Activated naive CD8-positive, alpha-beta T cell treated with anti-CD3 and anti-CD28 coated beads for 36 hours (primary cell): ENCODE data around the gene MOB2. TPM values are rescaled to one million over a fixed set of nuclear protein-coding genes. Genes with fewer than 3 reads are reported as not detected.
"Not testable (repeated sequence)": the region's sequence is repeated elsewhere in the genome, so short reads cannot be mapped to it uniquely, and the experiment has no call there.

Experiments used
- DNase-seq: peaks from one replicate; pipeline ENCODE4 v3.0.0; 2021
- H3K27ac Mint-ChIP-seq: one replicate; pipeline ENCODE4 v1.8.0; 2022; ENCODE audit warnings: mild to moderate bottlenecking, moderate library complexity, mixed read lengths
- H3K27me3 Mint-ChIP-seq: one replicate; pipeline ENCODE4 v1.8.0; 2022; ENCODE audit warnings: mild to moderate bottlenecking, mixed read lengths
- H3K36me3 Mint-ChIP-seq: one replicate; pipeline ENCODE4 v1.8.0; 2021; ENCODE audit warnings: mild to moderate bottlenecking, mixed read lengths
- H3K4me1 Mint-ChIP-seq: one replicate; pipeline ENCODE4 v1.8.0; 2021; ENCODE audit warnings: mixed read lengths
- H3K4me3 Mint-ChIP-seq: one replicate; pipeline ENCODE4 v1.8.0; 2022; ENCODE audit warnings: mild to moderate bottlenecking, moderate library complexity, mixed read lengths
- H3K9me3 Mint-ChIP-seq: one replicate; pipeline ENCODE4 v1.8.0; 2022; ENCODE audit warnings: mixed read lengths
- total RNA-seq, 2 experiments: library from RNA; stranded (reverse); gene quantifications; one replicate each; pipeline ENCODE4 v1.2.3, GENCODE V29; 2021

The MOB2 gene
- total RNA-seq, 2 experiments from 2014 or later, result 15.2 to 16.3 TPM

- H3K27ac Mint-ChIP-seq, result no peak overlapping the region
- no peaks in the 10 kb centered on the region for H3K27me3 Mint-ChIP-seq
- no peak for DNase-seq
- no peak overlapping the region for H3K4me3 Mint-ChIP-seq
- no peaks in the 10 kb centered on the region for H3K4me1 Mint-ChIP-seq
- no peaks in the 10 kb centered on the region for H3K9me3 Mint-ChIP-seq
- no peaks in the 10 kb centered on the region for H3K36me3 Mint-ChIP-seq
These were observed 42.3 kb downstream of the MOB2 start for GRCh38 chr11:1444321-1444720.

GRCh38 chr11:1443737-1444136 is 42.8 kb downstream of the MOB2 start:
- Mint-ChIP-seq H3K27ac (no peak overlapping the region), H3K36me3 (no peaks in the 10 kb centered on the region), H3K4me1 (no peaks in the 10 kb centered on the region), H3K27me3 (no peaks in the 10 kb centered on the region), H3K4me3 (no peak overlapping the region), H3K9me3 (no peaks in the 10 kb centered on the region)
- DNase-seq, result no peak

- no peaks in the 10 kb centered on the region for H3K9me3 Mint-ChIP-seq
- no peaks in the 10 kb centered on the region for H3K36me3 Mint-ChIP-seq
- no peaks in the 10 kb centered on the region for H3K4me1 Mint-ChIP-seq
- DNase-seq, result no peak
- H3K4me3 Mint-ChIP-seq, result no peak overlapping the region
- H3K27ac Mint-ChIP-seq, result no peak overlapping the region
- no peaks in the 10 kb centered on the region for H3K27me3 Mint-ChIP-seq
These were observed 43.7 kb downstream of the MOB2 start for GRCh38 chr11:1442807-1443366.

GRCh38 chr11:1442163-1442562 is 44.4 kb downstream of the MOB2 start:
- Mint-ChIP-seq H3K4me3 (no peak overlapping the region), H3K9me3 (no peaks in the 10 kb centered on the region), H3K4me1 (no peaks in the 10 kb centered on the region), H3K27ac (no peak overlapping the region), H3K27me3 (no peaks in the 10 kb centered on the region), H3K36me3 (no peaks in the 10 kb centered on the region)
- DNase-seq, result no peak

- Mint-ChIP-seq H3K9me3 (no peaks in the 10 kb centered on the region), H3K36me3 (no peaks in the 10 kb centered on the region), H3K4me3 (no peak overlapping the region), H3K27ac (no peak overlapping the region), H3K27me3 (no peaks in the 10 kb centered on the region), H3K4me1 (no peaks in the 10 kb centered on the region)
- no peak for DNase-seq
These were observed 46.1 kb downstream of the MOB2 start for GRCh38 chr11:1440496-1440895.

- no peak overlapping the region for H3K4me3 Mint-ChIP-seq
- no peaks in the 10 kb centered on the region for H3K36me3 Mint-ChIP-seq
- DNase-seq, result no peak
- H3K27me3 Mint-ChIP-seq, result no peaks in the 10 kb centered on the region
- no peaks in the 10 kb centered on the region for H3K9me3 Mint-ChIP-seq
- no peak overlapping the region for H3K27ac Mint-ChIP-seq
- no peaks in the 10 kb centered on the region for H3K4me1 Mint-ChIP-seq
These were observed 46.5 kb downstream of the MOB2 start for GRCh38 chr11:1440066-1440465.

GRCh38 chr11:1439341-1439740 is 47.2 kb downstream of the MOB2 start:
- peaks cover 4% of the 10 kb centered on the region for H3K27me3 Mint-ChIP-seq
- no peak for DNase-seq
- H3K36me3 Mint-ChIP-seq, result no peaks in the 10 kb centered on the region
- no peak overlapping the region for H3K4me3 Mint-ChIP-seq
- H3K27ac Mint-ChIP-seq, result no peak overlapping the region
- no peaks in the 10 kb centered on the region for H3K4me1 Mint-ChIP-seq
- no peaks in the 10 kb centered on the region for H3K9me3 Mint-ChIP-seq

- H3K4me1 Mint-ChIP-seq, result no peaks in the 10 kb centered on the region
- DNase-seq, result no peak
- H3K9me3 Mint-ChIP-seq, result no peaks in the 10 kb centered on the region
- H3K27me3 Mint-ChIP-seq, result peaks cover 4% of the 10 kb centered on the region
- no peaks in the 10 kb centered on the region for H3K36me3 Mint-ChIP-seq
- H3K4me3 Mint-ChIP-seq, result no peak overlapping the region
- no peak overlapping the region for H3K27ac Mint-ChIP-seq
These were observed 47.6 kb downstream of the MOB2 start for GRCh38 chr11:1438967-1439330.

- DNase-seq, result no peak
- Mint-ChIP-seq H3K36me3 (no peaks in the 10 kb centered on the region), H3K27me3 (peaks cover 4% of the 10 kb centered on the region), H3K4me1 (no peaks in the 10 kb centered on the region), H3K27ac (no peak overlapping the region), H3K9me3 (no peaks in the 10 kb centered on the region), H3K4me3 (no peak overlapping the region)
These were observed 48.2 kb downstream of the MOB2 start for GRCh38 chr11:1438261-1438966.

- no peaks in the 10 kb centered on the region for H3K9me3 Mint-ChIP-seq
- H3K27me3 Mint-ChIP-seq, result peaks cover 4% of the 10 kb centered on the region
- no peaks in the 10 kb centered on the region for H3K36me3 Mint-ChIP-seq
- no peaks in the 10 kb centered on the region for H3K4me1 Mint-ChIP-seq
- DNase-seq, result no peak
- H3K27ac Mint-ChIP-seq, result no peak overlapping the region
- no peak overlapping the region for H3K4me3 Mint-ChIP-seq
These were observed 49.1 kb downstream of the MOB2 start for GRCh38 chr11:1437500-1437899.

- no peaks in the 10 kb centered on the region for H3K9me3 Mint-ChIP-seq
- DNase-seq, result no peak
- H3K27me3 Mint-ChIP-seq, result peaks cover 4% of the 10 kb centered on the region
- no peak overlapping the region for H3K27ac Mint-ChIP-seq
- H3K4me3 Mint-ChIP-seq, result no peak overlapping the region
- no peaks in the 10 kb centered on the region for H3K36me3 Mint-ChIP-seq
- H3K4me1 Mint-ChIP-seq, result no peaks in the 10 kb centered on the region
These were observed 50.0 kb downstream of the MOB2 start for GRCh38 chr11:1436468-1437039.

GRCh38 chr11:1435820-1436467 is 50.6 kb downstream of the MOB2 start:
- Mint-ChIP-seq H3K4me1 (no peaks in the 10 kb centered on the region), H3K4me3 (no peak overlapping the region), H3K27me3 (peaks cover 4% of the 10 kb centered on the region), H3K27ac (no peak overlapping the region), H3K36me3 (no peaks in the 10 kb centered on the region), H3K9me3 (no peaks in the 10 kb centered on the region)
- DNase-seq, result no peak

- DNase-seq, H3K27me3 Mint-ChIP-seq, H3K36me3 Mint-ChIP-seq, H3K4me3 Mint-ChIP-seq, H3K27ac Mint-ChIP-seq, H3K9me3 Mint-ChIP-seq, H3K4me1 Mint-ChIP-seq: not testable (repeated sequence)
These were observed 51.1 kb downstream of the MOB2 start for GRCh38 chr11:1435479-1435819.

GRCh38 chr11:1433977-1434640 is 52.5 kb downstream of the MOB2 start:
- H3K27me3 Mint-ChIP-seq, result peaks cover 4% of the 10 kb centered on the region
- peaks cover under 1% of the 10 kb centered on the region for H3K9me3 Mint-ChIP-seq
- H3K36me3 Mint-ChIP-seq, result no peaks in the 10 kb centered on the region
- H3K4me3 Mint-ChIP-seq, result no peak overlapping the region
- no peak for DNase-seq
- no peak overlapping the region for H3K27ac Mint-ChIP-seq
- H3K4me1 Mint-ChIP-seq, result no peaks in the 10 kb centered on the region

GRCh38 chr11:1433568-1433967 is 53.0 kb downstream of the MOB2 start:
- Mint-ChIP-seq H3K27me3 (peaks cover 4% of the 10 kb centered on the region), H3K27ac (no peak overlapping the region), H3K4me1 (no peaks in the 10 kb centered on the region), H3K9me3 (peaks cover 2% of the 10 kb centered on the region), H3K4me3 (no peak overlapping the region), H3K36me3 (no peaks in the 10 kb centered on the region)
- DNase-seq, result no peak
